AG04449 (cell line): Measurements from ENCODE around the gene MEP1B.
"Not testable (repeated sequence)": the region's sequence is repeated elsewhere in the genome, so short reads cannot be mapped to it uniquely, and the experiment has no call there.

Source experiments
- CTCF ChIA-PET: fragments of 350-600 bp; formaldehyde crosslinking; extraction: SDS; loops from one replicate; lab custom pipeline; 2021; ENCODE audit warnings: antibody characterized with exemption; lab: Yijun Ruan, JAX
- POLR2A ChIA-PET: fragments of 400-600, 350-600 bp; formaldehyde crosslinking; extraction: SDS; loops from one replicate; lab custom pipeline; 2020; ENCODE audit warnings: antibody characterized with exemption, inconsistent platforms; lab: Yijun Ruan, JAX
- DNase-seq: peaks from one replicate; pipeline ENCODE4 v3.0.0-alpha.2; 2010; ENCODE audit warnings: low read depth, low spot score
- H3K4me3 ChIP-seq: 2 replicates; pipeline ENCODE4 v1.5.1; 2011; ENCODE audit warnings: low read depth, mild to moderate bottlenecking, control low read depth, low read length
- TF ChIP-seq, protein P1 (sequence below): IDR thresholded peaks from one replicate; pipeline ENCODE4 v1.5.1; 2011; ENCODE audit warnings: mild to moderate bottlenecking, moderate library complexity, low read length, control low read depth, inconsistent platforms; ENCODE audit not compliant: insufficient read depth; ENCODE audit errors: missing control alignments

The MEP1B gene

DNA sequence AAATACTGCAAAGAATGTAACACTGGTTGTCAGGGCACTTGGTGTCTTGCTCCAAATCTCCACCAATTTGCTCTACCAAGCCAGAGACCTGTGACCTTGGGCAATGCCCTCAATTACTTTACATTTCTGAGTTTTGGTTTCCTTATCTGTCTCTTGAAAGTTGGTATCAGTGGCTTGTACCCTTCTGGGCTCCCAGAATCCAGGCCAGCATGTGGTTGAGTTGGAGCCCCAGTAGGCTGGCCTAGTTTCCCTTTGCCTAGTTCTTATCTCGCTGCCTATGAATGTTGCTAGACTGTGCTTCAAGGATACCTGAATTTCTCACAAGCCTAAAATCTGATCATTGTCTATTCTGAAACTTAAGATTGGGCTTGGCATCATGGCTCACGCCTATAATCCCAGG lies 26.6 kb downstream of the MEP1B start:
- POLR2A ChIA-PET, result no interaction called here
- TF ChIP-seq, protein P1, sequence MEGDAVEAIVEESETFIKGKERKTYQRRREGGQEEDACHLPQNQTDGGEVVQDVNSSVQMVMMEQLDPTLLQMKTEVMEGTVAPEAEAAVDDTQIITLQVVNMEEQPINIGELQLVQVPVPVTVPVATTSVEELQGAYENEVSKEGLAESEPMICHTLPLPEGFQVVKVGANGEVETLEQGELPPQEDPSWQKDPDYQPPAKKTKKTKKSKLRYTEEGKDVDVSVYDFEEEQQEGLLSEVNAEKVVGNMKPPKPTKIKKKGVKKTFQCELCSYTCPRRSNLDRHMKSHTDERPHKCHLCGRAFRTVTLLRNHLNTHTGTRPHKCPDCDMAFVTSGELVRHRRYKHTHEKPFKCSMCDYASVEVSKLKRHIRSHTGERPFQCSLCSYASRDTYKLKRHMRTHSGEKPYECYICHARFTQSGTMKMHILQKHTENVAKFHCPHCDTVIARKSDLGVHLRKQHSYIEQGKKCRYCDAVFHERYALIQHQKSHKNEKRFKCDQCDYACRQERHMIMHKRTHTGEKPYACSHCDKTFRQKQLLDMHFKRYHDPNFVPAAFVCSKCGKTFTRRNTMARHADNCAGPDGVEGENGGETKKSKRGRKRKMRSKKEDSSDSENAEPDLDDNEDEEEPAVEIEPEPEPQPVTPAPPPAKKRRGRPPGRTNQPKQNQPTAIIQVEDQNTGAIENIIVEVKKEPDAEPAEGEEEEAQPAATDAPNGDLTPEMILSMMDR, result no peak
- H3K4me3 ChIP-seq, result no peak overlapping the region
- CTCF ChIA-PET, result interaction anchor here (1.4 kb wide), 1 partner anchor 55 kb away, joined by 3 read pairs; no protein-coding TSS in a partner anchor
- DNase-seq, result no peak

DNA sequence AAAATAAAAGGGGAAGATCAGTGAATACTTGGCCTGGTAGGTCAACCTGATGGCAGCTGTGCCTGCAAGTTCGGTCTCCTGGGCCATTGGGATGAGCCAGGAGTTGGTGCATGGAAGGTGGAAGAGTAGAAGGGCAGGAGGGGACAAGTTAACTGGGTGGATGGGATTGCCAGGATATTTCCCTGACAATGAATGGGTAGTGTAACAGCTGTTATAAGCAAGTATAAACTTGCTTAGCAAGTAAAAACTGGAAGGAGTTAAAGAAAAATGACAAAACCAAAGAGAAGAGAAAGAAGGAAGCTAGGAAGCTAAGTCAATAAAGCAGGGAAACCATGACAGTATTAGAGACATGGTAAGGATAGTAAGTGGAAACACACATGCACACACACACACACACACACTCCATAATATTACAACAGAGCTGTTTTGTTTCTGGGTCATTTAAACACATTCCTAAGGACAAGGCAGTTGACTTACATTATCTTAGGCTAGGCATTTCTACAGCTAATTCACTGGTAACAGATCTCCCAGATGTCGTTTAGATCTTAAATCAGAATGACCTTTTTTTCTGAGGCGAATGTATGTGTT lies 29.7 kb downstream of the MEP1B start:
- DNase-seq, result no peak
- H3K4me3 ChIP-seq, result no peak overlapping the region
- TF ChIP-seq, protein P1, result no peak
- CTCF ChIA-PET, result no interaction called here
- POLR2A ChIA-PET, result no interaction called here

DNA sequence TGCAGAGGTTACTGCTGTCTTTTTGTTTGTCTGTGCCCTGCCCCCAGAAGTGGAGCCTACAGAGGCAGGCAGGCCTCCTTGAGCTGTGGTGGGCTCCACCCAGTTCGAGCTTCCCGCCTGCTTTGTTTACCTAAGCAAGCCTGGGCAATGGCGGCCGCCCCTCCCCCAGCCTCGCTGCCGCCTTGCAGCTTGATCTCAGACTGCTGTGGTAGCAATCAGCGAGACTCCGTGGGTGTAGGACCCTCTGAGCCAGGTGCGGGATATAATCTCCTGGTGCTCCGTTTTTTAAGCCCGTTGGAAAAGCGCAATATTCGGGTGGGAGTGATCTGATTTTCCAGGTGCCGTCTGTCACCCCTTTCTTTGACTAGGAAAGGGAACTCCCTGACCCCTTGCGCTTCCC lies 43.5 kb downstream of the MEP1B start:
- CTCF ChIA-PET, POLR2A ChIA-PET, H3K4me3 ChIP-seq, DNase-seq: not testable (repeated sequence)

DNA sequence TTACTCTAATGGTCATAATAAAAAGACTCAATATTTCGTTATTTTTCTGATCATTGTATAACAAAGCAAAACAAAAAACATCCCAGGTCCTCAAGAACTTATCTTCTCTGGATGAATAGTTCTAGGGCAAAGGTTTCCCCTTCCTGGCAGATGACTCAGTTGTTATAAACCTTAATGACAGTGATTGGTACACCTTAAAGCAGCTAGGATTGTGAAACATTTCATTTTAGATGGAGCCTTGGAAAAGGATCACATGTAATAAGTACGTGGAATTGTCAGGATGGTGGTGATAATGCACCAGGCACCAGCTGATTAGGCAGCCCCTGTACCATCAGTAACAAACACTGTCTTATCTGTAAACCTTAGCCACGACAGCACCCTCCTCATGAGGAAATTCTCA lies 47.2 kb downstream of the MEP1B start:
- TF ChIP-seq, protein P1, result no peak
- no peak overlapping the region for H3K4me3 ChIP-seq
- CTCF ChIA-PET, result no interaction called here
- POLR2A ChIA-PET, result no interaction called here
- no peak for DNase-seq

DNA sequence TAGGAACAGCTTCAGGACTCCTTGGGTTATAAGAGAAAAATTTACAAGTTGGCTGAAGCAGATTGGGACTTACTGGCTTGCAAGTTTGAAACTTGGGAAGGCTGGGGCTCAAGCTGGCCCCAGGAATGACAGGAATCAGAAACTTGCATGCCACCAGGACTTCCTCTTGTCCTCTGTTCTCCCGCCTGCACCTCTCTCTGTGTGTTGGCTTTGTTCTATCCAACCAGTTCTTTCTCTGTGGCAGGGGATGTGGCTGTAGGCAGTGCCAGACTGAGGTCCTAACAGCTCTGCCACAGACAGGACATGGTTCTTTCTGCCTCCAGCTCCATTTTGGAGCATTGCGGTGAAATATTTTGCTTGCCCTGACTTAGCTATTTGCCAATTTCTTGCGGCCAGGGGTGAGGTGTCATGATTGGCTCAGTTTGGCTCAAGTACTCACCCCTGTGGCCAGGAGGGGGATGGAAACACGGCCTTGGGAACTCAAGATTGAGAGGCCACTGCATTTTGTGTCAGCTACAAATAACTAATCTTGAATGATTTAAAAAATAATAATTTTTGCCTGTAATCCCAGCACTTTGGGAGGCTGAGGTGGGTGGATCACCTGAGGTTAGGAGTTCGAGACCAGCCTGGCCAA lies 48.9 kb downstream of the MEP1B start:
- CTCF ChIA-PET, result interaction anchor here (1.2 kb wide), 1 partner anchor 33 kb away, joined by 4 read pairs; no protein-coding TSS in a partner anchor
- POLR2A ChIA-PET, result no interaction called here
- DNase-seq, result no peak
- no peak overlapping the region for H3K4me3 ChIP-seq
- TF ChIP-seq, protein P1, result no peak

DNA sequence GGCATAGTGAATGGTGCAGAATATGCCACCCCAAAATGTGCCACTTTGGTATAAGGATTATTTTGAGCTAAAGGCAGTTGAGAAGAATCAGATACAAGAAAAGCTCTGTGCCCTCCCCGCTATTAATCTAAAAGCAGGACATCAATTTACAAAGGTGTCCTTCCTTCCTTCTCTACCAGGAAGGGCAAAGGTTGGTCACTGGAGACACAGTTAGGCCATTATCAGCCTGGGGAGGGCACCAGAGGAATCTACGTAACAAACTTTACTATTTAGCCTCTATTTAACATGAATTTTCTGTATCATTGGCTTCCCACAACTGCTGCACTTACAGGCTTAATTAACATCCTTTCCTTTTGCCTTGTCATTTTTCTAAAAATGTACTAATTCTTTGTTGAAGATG lies 52.6 kb downstream of the MEP1B start:
- TF ChIP-seq, protein P1, result no peak
- H3K4me3 ChIP-seq, result no peak overlapping the region
- ChIA-PET POLR2A (no interaction called here), CTCF (no interaction called here)
- DNase-seq, result no peak

DNA sequence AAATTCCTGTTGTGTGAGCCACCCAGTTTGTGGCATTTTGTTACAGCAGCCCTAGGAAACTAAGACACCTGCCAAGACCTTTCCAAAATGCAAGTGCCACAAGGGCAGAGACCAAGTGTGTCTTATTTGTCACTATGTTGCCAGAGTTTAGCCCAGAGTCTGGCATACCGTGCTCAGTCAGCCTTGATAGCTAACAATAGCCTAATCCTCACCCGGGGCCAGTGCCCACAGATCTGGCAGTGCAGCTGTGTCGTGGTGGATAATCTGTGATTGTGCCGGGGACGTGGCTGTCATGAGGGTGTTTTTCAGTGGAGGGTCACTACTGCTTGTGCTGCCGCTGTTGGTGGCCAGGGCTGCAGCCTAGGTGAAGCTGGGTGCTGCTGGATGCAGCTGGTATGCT lies 53.5 kb downstream of the MEP1B start:
- no peak overlapping the region for H3K4me3 ChIP-seq
- DNase-seq, result no peak
- TF ChIP-seq, protein P1, result no peak
- ChIA-PET CTCF (no interaction called here), POLR2A (no interaction called here)
